Amygdala (tissue), 56 donors: ENCODE measurements around the gene PCDH9.
A peak's percentile ranks its signal among the peaks of the same experiment; 100 is the strongest.
"Not testable (repeated sequence)": the region's sequence is repeated elsewhere in the genome, so short reads cannot be mapped to it uniquely, and the experiment has no call there.

ENCODE experiments used
- DNase-seq, 56 donors: peaks; one replicate each; lab custom pipeline; 2025; lab: John Stamatoyannopoulos, UW

PCDH9 gene

DNA sequence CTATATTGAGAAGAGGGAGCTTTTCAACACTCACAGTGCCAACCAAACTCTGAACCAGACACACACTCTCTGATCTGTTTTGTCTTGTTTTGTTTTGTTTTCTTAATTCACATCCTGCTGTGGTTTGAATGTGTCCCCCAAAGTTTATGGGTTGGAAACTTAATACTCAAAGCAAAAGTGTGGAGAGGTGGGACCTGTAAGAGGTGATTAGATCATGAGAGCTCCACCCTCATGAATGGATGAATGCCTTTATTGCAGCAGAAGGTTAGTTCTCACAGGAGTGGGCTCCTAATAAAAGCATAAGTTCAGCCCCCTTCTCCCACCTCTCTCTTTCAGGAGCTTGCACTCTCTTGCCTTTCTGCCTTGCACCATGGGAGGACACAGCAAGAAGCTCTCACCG, 957.1 kb downstream of the PCDH9 start:
- DNase-seq, result no peak

DNA sequence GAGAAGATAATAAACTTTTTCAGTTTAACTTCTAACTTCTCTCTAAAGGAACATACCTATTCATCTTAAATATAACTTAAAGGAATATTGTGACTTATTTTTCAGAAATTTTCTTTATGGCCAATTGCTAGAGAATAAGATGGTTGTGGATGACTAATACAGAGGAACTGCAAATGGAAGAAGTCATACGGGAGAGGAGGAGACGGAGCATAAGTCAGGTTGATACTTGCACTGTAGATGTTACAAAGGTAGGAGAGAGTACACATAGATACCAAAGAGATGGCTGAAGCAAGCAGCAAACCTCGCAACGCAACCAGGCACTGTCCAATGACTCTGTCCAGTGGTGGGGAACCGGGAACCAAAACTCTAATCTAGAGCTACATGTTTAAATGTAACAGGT, 963.4 kb downstream of the PCDH9 start:
- no peak for DNase-seq

DNA sequence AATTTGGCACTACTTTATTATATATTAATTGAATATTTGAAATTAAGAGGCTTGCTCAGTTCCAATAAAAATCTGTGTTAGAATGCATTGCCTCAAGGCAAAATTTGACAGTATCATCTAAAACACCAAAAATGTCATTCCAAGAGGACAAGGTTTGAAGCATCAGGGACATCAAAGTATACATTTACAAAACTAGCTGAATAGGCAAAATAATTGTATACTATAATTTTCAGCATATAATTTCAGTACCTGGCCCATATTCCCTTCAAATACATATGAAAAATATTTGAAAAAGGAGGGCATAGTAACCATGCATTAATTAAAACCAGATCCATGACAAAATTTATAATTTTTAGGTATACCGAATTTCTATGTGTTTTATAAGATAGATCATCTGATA, 963.8 kb downstream of the PCDH9 start:
- DNase-seq, result no peak

DNA sequence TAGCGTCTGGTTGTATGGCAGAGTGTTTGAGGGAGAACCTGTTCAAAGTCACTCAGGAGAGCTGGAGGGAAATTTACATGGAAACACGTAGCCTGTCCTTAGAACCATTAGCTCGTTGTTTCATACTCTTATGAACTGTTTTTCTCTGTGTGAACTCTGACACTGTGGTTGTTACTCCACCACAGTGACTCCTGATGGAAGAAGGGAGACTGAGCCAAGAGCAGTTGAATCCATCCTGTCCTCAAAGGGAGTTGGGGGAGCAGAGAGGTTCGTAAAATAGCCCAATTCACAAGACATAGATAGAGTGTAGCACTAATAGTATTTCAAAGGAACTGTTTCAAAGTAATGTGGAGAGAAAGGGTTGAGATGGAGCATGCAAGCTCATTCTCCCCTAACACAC, 964.8 kb downstream of the PCDH9 start:
- DNase-seq, result no peak

DNA sequence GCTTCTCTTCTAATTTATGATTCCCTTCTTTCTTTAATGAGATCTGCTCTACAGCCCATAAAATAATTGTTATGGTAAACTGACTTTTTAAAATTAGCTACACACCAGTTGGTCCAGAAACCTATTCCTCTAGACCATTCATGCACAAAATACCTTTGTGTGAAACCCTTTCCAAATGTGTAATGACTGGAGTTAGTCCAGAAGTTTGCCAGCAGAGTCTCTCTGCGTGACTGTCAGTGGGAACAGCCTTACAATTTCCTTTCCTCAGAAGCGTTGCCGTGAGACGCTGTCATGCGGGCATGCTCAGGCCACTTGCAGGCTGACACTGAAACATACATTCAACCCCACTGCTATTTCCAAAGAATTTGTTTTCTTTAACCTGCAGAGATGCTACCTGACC, 965.2 kb downstream of the PCDH9 start:
- peak in 6 of 56 donors; percentile 1 to 16 (median 6) for DNase-seq

DNA sequence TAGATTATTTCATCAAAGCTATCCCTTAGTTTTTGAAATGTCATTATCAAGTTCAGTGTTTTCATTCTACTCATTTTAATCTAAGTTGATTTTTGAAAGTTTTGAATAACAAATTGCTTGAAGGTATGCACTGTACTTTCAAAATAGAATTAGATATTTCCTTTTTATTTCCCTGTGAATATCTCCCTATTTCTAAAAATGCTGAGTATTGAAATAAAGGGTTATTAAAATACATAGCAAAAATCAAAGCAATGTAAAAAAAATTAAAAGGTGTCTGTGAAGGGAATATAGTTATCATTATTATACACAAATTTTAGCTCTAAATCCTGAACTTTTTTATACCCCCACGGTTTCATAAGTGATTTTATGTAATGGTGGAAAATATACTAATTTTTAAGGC, 967.8 kb downstream of the PCDH9 start:
- DNase-seq, result no peak

DNA sequence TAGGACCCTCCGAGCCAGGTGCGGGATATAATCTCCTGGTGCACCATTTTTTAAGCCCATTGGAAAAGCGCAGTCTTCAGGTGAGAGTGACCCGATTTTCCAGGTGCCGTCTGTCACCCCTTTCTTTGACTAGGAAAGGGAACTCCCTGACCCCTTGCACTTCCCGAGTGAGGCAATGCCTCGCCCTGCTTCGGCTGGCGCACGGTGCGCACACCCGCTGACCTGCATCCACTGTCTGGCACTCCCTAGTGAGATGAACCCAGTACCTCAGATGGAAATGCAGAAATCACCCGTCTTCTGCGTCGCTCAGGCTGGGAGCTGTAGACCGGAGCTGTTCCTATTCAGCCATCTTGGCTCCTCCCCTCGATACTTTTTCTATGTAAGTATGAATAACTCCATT, 970.7 kb downstream of the PCDH9 start:
- DNase-seq, result not testable (repeated sequence)
